GM12865 (cell line): ENCODE results near the gene OR52J3.
"Not testable (repeated sequence)": the region's sequence is repeated elsewhere in the genome, so short reads cannot be mapped to it uniquely, and the experiment has no call there.

ENCODE experiments used
- DNase-seq: peaks from one replicate; pipeline ENCODE4 v3.0.0; 2010; ENCODE audit warnings: low read depth
- H3K4me3 ChIP-seq: 2 replicates; pipeline ENCODE4 v1.5.1; 2011; ENCODE audit warnings: mild to moderate bottlenecking, low read depth, low read length, control low read depth
- TF ChIP-seq, protein P1 (sequence below): IDR thresholded peaks from 2 replicates; pipeline ENCODE4 v1.5.1; 2011; ENCODE audit warnings: low read length, control low read depth, low read depth, inconsistent platforms; ENCODE audit not compliant: insufficient read depth; ENCODE audit errors: missing control alignments

Gene OR52J3

DNA sequence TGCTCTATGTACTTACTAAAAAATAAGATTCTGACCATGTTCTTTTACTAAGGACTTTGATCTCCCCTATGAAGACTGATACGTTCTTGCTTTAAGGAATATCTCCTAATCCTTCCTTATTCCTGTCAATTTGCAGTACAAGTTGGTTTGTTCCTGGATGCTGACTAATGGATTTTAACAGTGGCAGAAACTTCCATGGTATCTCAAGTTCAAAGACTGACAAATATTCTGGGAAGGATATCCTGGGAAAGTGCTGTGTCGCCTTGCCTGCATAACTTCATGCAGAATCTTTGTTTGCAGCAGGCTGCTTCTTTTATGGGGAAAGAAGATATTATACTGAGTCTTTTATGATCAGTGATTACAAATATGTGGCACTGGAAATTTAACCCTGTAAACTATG is 8.4 kb upstream of the OR52J3 start:
- H3K4me3 ChIP-seq = no peak overlapping the region
- TF ChIP-seq, protein P1, sequence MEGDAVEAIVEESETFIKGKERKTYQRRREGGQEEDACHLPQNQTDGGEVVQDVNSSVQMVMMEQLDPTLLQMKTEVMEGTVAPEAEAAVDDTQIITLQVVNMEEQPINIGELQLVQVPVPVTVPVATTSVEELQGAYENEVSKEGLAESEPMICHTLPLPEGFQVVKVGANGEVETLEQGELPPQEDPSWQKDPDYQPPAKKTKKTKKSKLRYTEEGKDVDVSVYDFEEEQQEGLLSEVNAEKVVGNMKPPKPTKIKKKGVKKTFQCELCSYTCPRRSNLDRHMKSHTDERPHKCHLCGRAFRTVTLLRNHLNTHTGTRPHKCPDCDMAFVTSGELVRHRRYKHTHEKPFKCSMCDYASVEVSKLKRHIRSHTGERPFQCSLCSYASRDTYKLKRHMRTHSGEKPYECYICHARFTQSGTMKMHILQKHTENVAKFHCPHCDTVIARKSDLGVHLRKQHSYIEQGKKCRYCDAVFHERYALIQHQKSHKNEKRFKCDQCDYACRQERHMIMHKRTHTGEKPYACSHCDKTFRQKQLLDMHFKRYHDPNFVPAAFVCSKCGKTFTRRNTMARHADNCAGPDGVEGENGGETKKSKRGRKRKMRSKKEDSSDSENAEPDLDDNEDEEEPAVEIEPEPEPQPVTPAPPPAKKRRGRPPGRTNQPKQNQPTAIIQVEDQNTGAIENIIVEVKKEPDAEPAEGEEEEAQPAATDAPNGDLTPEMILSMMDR = no peak
- DNase-seq = no peak

DNA sequence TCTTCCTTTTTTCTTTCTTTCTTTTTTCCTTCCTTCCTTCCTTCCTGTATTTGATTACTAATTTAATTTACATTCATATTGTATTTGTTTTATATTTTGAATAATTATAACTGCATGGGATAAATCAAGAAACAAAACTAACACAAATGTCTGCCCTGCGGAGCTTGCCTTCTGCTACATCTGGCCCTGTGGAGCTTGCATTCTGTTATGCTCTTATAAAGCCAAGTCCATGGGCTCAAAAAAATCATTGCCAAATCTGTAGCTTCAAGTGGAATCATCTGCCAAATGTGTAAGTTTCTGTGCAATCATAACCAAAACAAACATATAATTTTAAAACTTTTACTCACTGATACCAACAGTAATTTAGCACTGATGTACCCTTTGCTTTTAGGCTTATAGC is 8.0 kb upstream of the OR52J3 start:
- no peak overlapping the region for H3K4me3 ChIP-seq
- TF ChIP-seq, protein P1 = no peak
- DNase-seq = no peak

DNA sequence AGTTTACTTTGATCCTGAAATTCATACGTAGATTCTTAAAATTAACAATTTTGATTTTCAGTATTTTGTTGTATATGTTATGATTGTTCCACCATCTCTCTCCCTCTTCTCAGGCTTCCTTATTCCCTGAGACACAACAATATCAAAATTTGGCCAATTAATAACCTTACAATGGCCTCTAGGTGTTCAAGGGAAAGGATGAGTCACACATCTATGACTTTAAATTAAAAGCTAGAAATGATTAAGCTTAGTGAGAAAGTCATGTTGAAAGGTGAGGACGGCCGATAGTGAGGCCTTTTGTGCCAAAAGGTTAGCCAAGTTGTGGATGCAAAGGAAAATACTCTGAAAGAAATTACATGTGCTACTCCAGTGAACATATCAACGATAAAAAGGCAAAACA is 5.5 kb upstream of the OR52J3 start:
- no peak for DNase-seq
- H3K4me3 ChIP-seq = no peak overlapping the region
- TF ChIP-seq, protein P1 = no peak

DNA sequence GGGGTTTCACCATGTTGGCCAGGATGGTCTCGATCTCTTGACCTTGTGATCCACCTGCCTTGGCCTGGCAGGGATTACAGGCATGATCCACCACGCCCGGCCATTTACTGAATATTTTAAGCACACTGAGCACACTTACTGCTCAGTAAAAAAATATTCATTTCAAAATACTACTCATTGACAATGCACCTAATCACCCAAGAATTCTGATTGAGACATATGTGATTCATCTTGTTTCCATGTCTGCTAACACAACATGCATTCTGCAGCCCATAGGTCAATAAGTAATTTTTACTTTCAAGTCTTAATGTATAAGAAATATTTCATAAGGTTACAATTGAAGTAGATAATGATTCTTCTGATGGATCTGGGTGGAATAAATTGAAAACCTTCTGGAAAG is 4.2 kb upstream of the OR52J3 start:
- no peak overlapping the region for H3K4me3 ChIP-seq
- DNase-seq = no peak
- TF ChIP-seq, protein P1 = no peak

DNA sequence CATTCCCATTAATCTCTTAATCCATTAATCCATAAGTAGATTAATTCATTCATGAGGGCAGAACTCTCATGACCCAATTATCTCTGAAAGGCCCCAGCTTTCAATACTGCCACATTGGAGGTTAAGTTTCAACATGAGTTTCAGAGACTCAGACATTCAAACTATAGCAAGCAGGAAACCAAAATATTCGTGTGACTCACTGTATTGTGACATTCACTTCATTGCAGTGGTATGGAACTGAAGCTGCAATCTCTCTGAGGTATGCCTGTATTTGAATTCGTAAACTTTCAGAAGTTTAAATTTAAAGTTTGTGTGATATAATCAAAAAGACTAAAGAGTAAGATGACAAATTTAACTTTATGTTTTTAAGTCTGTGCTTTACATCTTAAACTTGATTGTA is 2.9 kb upstream of the OR52J3 start:
- TF ChIP-seq, protein P1 = no peak
- DNase-seq = no peak

DNA sequence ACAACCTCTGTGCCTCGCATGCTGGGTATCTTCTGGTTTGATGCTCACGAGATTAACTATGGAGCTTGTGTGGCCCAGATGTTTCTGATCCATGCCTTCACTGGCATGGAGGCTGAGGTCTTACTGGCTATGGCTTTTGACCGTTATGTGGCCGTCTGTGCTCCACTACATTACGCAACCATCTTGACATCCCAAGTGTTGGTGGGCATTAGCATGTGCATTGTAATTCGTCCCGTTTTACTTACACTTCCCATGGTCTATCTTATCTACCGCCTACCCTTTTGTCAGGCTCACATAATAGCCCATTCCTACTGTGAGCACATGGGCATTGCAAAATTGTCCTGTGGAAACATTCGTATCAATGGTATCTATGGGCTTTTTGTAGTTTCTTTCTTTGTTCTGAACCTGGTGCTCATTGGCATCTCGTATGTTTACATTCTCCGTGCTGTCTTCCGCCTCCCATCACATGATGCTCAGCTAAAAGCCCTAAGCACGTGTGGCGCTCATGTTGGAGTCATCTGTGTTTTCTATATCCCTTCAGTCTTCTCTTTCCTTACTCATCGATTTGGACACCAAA is 516 bp downstream of the OR52J3 start:
- TF ChIP-seq, protein P1 = no peak
- H3K4me3 ChIP-seq = no peak overlapping the region
- DNase-seq = no peak

More for the DNA sequence above, 2.9 kb upstream of the OR52J3 start:
- no peak overlapping the region for H3K4me3 ChIP-seq

DNA sequence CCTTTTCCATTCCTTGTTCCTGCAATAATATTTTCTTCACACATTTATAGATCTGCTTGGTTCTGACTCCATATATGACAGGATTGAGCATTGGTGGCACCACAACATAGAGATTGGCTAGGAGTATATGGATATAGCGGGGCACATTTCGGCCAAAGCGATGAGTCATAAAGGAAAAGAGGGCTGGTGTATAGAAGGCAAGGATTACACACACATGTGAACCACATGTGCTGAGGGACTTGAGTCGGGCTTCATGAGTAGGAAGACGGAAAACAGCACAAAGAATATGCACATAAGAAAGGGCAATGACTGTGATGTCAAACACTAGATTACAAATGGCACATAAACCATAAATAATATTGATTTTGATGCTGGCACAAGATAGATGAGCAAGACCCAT is 12.4 kb downstream of the OR52J3 start:
- DNase-seq = not testable (repeated sequence)

More for the DNA sequence above, 12.4 kb downstream of the OR52J3 start:
- not testable (repeated sequence) for H3K4me3 ChIP-seq
